WI38 (cell line): ENCODE results near the gene RPGRIP1.

ENCODE experiments used
- H3K4me3 ChIP-seq: 2 replicates; pipeline ENCODE4 v1.5.1; 2011; ENCODE audit warnings: low read depth, mild to moderate bottlenecking, control low read depth, low read length
- TF ChIP-seq, protein P1 (sequence below): IDR thresholded peaks from 2 replicates; pipeline ENCODE4 v1.5.1; 2012; ENCODE audit warnings: low read depth, mild to moderate bottlenecking, control low read depth, low read length

Gene RPGRIP1

DNA sequence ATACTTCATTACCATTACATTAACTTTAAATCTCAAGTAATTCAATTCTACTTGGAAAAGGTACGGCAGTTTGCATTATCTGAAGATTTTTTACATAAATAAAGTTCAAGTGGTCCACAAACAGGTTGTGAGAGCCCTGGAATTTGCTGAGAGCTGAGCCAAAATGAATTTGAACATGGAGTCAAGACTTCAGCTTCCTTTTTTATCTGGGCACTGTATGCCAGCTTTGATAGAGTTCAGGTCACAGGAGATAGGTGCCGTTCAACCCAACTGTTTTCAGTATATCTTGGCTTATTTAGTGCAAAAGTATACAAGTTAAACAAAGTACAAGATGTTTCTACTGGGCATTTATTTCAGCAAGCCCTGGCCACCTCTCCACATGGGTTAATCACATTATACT, 39.5 kb upstream of the RPGRIP1 start:
- TF ChIP-seq, protein P1, sequence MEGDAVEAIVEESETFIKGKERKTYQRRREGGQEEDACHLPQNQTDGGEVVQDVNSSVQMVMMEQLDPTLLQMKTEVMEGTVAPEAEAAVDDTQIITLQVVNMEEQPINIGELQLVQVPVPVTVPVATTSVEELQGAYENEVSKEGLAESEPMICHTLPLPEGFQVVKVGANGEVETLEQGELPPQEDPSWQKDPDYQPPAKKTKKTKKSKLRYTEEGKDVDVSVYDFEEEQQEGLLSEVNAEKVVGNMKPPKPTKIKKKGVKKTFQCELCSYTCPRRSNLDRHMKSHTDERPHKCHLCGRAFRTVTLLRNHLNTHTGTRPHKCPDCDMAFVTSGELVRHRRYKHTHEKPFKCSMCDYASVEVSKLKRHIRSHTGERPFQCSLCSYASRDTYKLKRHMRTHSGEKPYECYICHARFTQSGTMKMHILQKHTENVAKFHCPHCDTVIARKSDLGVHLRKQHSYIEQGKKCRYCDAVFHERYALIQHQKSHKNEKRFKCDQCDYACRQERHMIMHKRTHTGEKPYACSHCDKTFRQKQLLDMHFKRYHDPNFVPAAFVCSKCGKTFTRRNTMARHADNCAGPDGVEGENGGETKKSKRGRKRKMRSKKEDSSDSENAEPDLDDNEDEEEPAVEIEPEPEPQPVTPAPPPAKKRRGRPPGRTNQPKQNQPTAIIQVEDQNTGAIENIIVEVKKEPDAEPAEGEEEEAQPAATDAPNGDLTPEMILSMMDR, result no peak
- H3K4me3 ChIP-seq, result no peak overlapping the region

DNA sequence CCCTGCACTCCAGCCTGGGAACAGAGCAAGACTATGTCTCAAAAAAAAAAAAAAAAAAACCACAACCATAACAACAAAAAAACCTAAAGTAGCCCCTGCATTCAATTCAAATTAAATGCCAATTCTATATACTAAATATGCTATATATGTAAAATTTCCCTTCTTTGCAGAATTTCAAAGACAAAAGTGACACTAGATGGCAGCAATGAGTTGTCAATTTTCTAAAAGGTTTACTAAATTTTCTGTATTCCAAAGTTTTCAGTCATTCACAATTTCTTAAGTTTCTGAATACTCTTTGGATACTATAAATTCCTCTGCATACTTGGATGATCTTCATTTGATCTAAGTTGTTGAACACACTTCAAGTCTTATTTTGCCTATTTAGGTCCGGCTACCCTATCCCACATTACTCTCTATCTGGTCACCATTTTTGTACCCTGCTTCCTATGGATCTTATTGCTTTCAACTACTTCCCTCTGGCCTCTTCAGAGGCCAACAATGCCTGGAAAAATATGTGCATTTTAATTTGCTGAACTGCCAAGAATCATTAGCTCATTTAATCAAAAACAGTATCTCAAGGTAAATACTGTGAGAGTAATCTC, 38.6 kb upstream of the RPGRIP1 start:
- TF ChIP-seq, protein P1, result no peak
- H3K4me3 ChIP-seq, result no peak overlapping the region

DNA sequence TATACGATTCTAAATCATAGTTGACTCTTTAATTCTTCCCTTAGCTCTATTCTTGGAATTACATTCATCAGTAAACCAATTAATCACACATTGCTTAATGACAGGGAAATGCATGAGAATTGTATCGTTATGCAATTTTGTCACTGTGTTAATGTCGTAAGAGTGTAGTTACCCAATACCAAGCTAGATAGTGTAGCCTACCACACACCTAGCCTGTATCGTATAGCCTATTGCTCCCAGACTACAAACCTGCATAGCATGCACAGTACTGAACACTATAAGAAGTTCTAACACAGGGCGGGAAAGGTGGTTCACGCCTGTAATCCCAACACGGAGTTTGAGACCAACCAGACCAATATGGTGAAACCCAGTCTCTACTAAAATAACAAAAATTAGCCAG, 35.3 kb upstream of the RPGRIP1 start:
- TF ChIP-seq, protein P1, result no peak
- H3K4me3 ChIP-seq, result no peak overlapping the region

DNA sequence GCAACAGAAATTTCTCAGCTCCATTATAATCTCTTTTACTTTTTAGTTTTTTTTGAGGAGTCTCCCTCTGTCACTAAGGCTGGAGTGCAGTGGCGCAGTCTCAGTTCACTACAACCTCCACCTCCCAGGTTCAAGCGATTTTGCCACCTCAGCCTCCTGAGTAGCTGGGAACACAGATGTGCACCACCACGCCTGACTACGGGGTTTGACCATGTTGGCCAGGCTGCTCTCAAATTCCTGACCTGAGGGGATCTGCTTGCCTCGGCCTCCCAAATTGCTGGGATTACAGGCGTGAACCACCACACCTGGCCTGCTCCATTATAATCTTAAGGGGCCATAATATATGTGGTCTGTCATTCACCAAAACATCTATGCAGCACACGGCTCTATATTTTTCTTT, 34.1 kb upstream of the RPGRIP1 start:
- H3K4me3 ChIP-seq, result no peak overlapping the region
- TF ChIP-seq, protein P1, result no peak

DNA sequence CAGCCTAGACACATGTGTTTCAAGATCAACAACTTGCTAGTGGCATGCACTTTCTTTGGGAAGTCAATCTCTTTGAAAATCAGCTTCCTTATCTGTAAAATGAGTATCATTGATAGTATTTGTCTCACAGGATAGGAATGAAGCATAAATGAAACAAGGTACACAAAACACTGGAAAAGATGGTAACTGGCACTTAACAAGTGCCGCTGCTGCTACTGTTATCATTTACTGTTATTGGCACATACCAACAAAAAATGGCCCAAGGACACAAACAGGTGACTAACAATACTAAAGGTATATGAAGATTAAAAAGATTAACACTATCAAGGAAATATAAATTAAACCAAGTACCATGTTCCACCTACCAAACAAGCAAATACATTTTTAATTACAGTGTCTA, 31.5 kb upstream of the RPGRIP1 start:
- no peak overlapping the region for H3K4me3 ChIP-seq
- TF ChIP-seq, protein P1, result no peak

DNA sequence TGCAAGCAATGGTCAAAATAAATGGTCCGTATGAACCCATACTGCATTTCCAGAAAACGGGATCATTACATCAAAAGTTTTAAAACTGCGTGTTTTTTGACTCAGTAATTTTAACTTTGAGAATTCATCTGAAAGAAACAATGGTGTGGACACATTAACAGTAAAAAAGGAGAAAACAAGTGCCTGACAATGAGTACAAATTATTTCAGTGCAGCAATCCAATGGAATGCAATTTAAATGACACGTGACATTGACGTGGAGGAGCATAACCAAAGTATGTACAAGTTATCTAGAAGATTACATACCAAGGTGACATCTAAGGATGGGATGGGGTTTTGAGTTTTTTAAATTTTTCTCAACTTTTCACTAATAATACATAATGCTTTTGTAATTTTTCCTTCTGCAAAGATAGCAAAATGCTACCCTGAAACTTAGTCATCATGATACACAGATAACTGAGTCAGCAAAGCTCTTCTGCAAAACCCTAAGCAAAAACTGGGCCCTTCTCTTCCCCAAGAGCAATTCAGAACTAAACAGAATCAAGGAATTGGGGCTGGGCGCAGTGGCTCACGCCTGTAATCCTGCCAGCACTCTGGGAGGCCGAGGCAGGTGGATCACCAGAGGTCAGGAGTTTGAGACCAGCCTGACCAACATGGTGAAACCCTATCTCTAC, 31.0 kb upstream of the RPGRIP1 start:
- TF ChIP-seq, protein P1, result no peak
- H3K4me3 ChIP-seq, result no peak overlapping the region

DNA sequence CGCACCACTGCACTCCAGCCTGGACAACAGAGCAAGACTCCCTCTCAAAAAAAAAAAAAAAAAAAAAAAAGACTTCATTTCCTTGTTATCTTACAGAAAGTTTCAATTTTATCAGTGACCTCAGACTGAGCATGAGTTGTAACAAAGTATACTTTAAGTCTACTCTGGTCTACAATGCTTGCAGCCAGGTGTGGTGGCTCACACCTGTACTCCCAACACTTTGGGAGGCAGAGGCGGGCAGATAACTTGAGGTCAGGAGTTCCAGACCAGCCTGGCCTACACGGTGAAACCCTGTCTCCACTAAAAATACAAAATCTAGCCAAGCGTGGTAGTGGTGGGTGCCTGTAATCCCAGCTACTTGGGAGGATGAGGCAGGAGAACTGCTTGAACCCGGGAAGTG, 28.7 kb upstream of the RPGRIP1 start:
- TF ChIP-seq, protein P1, result no peak
- no peak overlapping the region for H3K4me3 ChIP-seq
